ENCODE measurements around the gene NMU.
"Not testable (repeated sequence)": the region's sequence is repeated elsewhere in the genome, so short reads cannot be mapped to it uniquely, and the experiment has no call there.

Gene NMU

GRCh38 chr4:55568905-55569504 is 67.1 kb downstream of the NMU start:
- no peak for DNase-seq (ENCODE audit: extremely low read depth in 1 of 2, low read depth in 1 of 2)

- DNase-seq (ENCODE audit: extremely low read depth in 1 of 2, low read depth in 1 of 2): no peak
These were observed 74.2 kb downstream of the NMU start for GRCh38 chr4:55561889-55562288.

DNA sequence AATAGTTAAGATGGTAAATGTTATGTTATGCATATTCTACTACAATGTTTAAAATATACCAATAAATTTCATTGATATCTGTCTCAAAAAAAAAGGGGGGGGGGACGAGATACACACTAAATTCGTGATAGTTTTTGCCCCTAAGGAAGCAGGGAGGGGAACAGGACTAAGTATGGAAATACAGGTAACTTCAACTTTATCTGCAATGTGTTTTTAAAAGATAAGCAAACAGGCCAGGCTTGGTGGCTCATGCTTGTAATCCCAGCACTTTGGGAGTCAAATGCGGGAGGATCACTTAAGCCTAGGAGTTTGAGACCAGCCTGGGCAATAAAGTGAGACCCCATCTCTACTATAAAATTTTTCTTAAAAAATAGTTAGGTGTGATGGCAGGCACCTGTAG is 76.0 kb downstream of the NMU start:
- no peak for DNase-seq (ENCODE audit: extremely low read depth in 1 of 2, low read depth in 1 of 2)

GRCh38 chr4:55554453-55555030 is 81.6 kb downstream of the NMU start:
- DNase-seq (ENCODE audit: extremely low read depth in 1 of 2, low read depth in 1 of 2): no peak

- DNase-seq (ENCODE audit: extremely low read depth in 1 of 2, low read depth in 1 of 2): no peak
These were observed 82.5 kb downstream of the NMU start for GRCh38 chr4:55553441-55554201.

DNA sequence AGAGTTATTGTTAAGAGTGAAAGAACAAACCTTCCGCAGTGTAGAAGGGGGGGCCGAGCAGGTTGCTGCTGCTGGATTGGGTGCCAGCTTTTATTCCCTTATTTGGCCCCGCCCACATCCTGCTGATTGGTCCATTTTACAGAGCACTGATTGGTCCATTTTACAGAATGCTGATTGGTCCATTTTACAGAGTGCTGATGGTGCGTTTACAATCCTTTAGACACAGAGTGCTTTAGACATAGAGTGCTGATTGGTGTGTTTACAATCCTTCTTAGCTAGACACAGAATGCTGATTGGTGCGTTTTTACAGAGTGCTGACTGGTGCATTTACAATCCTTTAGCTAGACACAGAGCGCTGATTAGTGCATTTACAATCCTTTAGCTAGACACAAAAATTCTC is 84.1 kb downstream of the NMU start:
- not testable (repeated sequence) for DNase-seq (ENCODE audit: extremely low read depth in 1 of 2, low read depth in 1 of 2)

- no peak for DNase-seq (ENCODE audit: extremely low read depth in 1 of 2, low read depth in 1 of 2)
These were observed 86.2 kb downstream of the NMU start for GRCh38 chr4:55549888-55550287.

DNA sequence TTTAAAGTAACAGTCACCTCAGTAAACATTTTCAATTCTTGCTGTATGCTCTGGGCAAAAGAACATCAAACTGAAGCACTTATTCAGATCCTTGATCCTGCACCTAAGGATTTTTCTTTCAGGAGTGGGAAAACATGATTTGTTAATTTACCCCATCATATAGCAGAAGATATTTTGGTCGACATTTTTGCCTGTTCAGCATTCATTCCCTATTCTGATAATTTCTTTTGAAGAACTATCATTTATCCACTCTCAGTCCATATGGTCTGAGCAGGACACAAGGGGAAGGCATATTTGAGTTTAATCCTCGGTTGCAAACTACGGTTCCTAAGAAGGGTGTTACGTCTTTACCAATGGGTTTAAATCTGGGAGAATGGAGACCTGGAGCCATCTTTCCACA is 88.2 kb downstream of the NMU start:
- DNase-seq (ENCODE audit: extremely low read depth in 1 of 2, low read depth in 1 of 2): no peak

- no peak for DNase-seq (ENCODE audit: extremely low read depth in 1 of 2, low read depth in 1 of 2)
These were observed 88.7 kb downstream of the NMU start for GRCh38 chr4:55547466-55547770.

GRCh38 chr4:55546756-55547465 is 89.2 kb downstream of the NMU start, which contains the start of gene CLOCK:
Gene CLOCK, minus strand, starts transcription at chr4:55546909. Its CDS starts 64,124 bp downstream, at chr4:55482785.
- DNase-seq (ENCODE audit: extremely low read depth in 1 of 2, low read depth in 1 of 2): peak; percentile 64 to 75

DNA sequence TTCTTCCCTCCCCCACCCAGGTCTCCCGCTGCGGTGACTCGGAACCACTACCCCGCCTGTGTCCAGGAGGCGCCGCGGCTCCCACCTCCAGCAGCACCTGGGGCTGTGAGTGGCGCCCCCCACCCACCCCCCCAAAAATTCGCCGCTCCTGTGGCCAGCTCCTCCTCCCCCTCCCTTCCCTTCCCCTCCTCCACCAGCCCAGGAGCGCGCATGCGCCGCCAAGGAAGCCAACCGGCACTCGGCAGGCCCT is 89.7 kb downstream of the NMU start:
- DNase-seq (ENCODE audit: extremely low read depth in 1 of 2, low read depth in 1 of 2): no peak

DNA sequence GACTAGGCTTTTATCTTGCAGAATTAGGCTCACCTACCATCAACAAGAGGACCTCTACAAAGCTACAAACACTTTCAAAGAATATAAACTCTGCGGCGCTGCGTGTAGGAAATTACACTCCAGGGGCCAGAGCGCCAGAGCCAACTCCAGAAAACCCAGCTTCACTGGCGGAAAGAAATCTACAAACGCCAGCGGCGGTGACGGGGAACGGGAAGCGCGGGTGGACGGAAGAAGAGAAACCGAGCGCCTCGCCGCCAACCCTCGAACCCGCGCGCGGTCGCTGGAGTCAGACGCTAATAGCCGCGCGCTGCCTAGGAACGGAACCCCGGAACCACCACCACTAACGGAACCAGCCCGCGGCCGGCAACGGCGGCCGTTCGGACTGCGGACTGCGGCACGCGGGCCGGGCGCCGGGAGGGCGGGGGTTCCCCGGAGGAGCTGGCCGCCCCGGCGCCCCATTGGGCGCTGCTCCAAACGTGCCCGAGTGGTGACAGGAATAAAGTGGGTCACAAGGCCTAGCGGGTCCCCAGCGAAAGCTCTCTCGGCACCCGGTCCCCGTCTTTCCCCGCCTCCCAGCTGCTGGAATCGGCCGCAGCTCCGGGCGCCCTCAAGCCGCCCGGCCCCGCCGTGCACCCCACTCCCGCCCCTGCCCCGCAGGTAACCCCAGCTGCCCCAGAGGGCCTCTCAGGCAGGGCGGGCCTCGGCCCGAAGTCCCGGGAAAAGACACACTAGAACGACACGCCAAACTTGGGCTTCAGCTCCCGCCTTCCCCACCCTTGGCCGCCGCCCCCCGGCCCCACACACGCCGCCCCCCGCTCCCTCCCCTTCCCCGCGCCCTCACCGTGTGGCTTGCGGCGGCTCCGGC is 90.2 kb downstream of the NMU start:
- peak; percentile 42 to 45 for DNase-seq (ENCODE audit: extremely low read depth in 1 of 2, low read depth in 1 of 2)

Data from stimulated activated CD8-positive, alpha-beta memory T cell treated with anti-CD3 and anti-CD28 coated beads, Interleukin-7, amount 100 ng/mL, for 48 hours (primary cell).